NCI-H345 treated with DMSO at 0.1 percent for 48 hours (cell line): ENCODE measurements around the gene TNNI2.

Experiments used
- DNase-seq: peaks from one replicate; lab custom pipeline; 2025; ENCODE audit not compliant: unreplicated experiment; lab: John Stamatoyannopoulos, UW

TNNI2 gene

DNA sequence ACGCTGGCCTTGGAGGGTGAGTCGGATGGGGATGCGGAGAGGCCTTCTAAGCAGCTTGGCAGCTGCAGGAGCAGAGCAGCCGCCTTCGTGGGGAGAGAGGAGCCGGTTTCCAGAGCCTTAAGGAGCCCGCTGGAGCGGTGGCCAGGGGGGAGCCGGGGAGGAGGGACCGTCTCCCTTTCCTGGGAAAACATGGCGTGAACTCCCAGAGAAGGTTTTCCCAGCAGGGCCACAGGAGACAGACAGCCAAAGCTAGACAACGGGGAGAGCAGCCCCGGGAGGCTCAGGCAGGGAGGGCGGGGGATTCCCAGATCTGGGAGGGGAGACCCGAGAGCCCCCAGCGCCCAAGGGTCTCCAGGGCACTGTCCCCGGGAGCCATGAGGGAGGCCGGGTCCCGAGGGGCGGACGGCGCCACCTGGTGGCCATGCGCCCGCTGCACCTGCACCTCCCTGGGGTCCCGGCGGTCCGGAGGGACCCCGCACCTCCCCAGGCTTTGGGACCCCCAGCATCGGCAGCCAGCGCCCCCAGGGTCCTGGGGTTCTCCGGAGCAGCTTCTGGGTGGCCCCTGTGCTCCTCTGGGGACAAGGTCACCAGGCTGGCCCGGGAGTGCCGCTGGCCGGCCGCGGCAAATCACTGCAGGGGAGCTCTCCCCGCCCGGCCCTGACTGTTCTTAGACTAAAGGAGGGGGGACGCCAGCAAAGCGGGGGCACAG is 6.4 kb upstream of the TNNI2 start:
- DNase-seq = no peak

DNA sequence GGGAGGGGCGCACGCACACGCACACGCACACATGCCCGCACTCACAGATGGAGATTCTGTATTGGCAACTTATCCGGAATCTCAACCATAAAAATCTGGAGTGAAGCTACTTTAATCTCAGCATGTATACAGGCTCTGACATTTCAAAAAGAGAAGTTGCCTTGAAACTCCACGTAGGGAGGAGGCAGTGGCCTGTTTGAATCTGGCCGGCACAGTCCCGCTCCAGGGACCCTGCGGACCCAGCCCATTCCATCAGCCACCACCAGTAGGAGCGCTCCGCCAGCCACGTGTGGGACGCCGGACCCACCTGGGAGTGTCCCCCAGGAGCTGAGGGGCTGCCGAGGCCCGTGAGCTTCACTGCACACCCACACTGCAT is 5.9 kb upstream of the TNNI2 start:
- DNase-seq = no peak

- no peak for DNase-seq
These were observed 4.6 kb upstream of the TNNI2 start for GRCh38 chr11:1834062-1834610.

DNA sequence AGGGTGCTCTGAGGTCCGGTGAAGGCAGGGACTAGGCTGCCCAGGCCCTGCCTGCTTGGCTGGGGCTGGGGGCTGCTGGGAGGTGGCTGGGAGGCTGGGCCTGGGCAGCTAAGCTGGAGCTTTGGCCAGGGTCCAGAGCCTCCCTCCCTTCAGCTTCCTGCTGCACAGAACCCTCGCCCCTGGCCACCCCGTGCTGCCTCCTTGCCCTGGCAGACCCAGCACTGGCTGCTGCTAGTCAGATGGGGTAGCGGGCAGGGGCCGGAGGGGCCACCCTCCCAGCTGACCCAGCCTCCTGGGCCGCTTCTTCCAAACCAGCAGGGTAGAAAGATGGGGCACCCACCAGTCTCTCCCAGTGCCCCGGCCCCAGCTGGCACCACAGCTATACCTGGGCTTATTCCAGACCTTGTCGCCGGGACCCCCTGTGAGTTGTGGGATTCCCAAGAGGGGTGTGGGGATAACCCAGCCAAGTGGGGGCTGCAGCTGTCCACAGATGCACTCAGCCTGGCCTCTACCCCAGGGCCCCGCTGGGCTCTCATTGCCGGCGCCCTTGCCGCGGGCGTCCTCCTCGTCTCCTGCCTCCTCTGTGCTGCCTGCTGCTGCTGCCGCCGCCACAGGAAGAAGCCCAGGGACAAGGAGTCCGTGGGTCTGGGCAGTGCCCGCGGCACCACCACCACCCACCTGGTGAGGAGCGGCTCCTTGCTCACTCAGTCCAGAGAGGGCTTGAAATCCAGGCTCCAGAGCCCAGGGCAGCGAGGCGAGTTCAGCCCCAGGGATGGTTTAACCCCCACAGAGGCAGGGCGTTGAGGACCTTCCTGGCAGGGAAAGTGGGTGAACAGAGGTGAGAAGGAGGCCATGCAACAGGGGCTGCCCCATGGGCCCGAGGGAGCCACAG is 3.8 kb upstream of the TNNI2 start, which contains the start of gene SYT8:
Gene SYT8, plus strand, starts transcription at position 212 of the 892 bp plus-strand sequence. Its CDS starts 116 bp downstream, at position 328.
- no peak for DNase-seq

GRCh38 chr11:1835671-1836010 is 3.1 kb upstream of the TNNI2 start:
- DNase-seq = no peak

- DNase-seq = no peak
These were observed 2.5 kb upstream of the TNNI2 start for GRCh38 chr11:1836011-1836945.

DNA sequence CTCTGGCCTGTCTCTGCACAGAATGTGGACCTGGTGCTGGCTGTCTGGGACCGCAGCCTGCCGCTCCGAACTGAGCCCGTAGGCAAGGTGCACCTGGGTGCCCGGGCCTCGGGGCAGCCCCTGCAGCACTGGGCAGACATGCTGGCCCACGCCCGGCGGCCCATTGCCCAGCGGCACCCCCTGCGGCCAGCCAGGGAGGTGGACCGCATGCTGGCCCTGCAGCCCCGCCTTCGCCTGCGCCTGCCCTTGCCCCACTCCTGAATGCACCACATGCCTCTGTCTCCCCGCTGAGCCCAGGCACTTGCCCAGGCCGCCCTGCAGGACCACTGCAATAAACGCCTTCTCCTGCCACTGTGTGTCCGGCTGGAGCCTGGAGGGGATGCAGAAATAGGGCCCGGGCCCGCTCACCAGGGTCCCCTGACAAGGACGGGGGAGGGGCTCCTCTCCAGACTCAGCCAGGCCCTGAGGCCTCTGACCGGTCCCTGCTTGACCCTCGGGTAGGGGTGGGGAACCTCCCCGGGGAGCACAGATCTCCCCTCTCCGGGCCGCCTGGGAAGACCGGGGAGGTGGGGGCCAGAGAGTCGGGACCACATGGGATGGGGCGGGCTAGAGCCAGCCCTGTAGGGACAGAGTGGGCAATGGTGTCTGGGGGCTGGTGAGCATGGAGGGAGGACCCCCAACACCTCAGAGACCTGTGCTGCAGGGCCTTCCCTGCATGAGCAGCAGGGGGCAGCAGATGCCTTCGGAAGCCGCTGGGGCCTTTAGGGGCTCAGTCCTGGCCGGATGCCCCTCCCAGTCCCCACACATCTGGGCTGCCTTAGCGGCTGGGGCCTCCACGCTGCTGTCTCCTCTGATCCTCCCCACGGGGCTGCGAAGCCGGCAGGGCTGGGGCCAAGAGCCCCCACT is 1.4 kb upstream of the TNNI2 start:
- no peak for DNase-seq

DNA sequence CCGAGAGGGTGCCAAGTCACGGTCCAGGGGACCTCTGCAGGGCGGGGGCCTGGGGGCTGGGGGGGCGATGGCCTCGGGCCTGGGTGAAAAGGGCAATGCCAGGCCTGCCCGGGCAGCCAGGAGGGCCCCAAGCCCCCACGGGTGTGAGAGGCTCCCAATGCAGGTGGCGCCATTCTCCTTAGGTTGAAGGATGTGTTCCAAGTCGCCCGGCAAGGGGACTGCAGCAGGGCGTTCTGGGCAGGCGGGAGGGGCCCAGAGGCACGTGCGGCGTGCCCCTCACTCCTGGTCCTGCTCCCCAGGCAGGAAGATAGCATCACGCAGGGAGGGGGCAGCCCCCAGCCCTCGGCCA is 730 bp upstream of the TNNI2 start:
- no peak for DNase-seq

DNA sequence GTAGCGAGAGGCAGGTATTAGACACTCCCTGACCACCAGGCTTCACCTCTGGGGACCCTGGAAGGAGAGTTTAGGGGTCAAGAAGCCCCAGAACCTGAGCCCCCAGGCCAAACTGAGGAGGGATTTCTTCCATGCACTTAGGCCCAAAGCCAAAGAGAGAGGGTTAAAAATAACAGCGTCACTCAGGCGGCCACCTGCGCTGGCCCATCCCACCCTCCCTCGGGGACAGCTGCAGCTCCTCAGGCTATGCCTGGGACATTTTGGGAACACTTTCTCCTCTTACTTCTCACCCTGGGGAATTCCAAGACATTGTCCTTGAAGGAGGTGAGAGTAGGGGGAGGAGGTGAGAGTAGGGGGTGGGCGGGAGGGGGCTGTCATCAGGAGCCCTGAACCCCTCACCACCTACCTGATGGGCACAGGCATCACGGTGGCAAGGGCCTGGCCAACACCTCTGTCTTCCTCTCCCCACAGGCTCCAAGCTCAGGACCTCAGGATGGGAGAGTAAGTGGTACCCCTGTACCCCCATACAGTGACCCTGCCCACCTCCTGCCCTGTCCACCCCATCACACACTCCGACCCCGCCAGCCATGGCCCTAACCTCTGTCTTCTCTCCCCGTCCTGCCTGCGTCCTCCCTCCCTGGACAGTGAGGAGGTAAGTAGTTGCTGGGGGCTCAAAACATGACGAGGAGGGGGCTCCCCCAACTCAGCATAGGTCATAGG is 583 bp downstream of the TNNI2 start:
- DNase-seq = no peak

GRCh38 chr11:1839924-1840779 is 1.4 kb downstream of the TNNI2 start:
- no peak for DNase-seq

DNA sequence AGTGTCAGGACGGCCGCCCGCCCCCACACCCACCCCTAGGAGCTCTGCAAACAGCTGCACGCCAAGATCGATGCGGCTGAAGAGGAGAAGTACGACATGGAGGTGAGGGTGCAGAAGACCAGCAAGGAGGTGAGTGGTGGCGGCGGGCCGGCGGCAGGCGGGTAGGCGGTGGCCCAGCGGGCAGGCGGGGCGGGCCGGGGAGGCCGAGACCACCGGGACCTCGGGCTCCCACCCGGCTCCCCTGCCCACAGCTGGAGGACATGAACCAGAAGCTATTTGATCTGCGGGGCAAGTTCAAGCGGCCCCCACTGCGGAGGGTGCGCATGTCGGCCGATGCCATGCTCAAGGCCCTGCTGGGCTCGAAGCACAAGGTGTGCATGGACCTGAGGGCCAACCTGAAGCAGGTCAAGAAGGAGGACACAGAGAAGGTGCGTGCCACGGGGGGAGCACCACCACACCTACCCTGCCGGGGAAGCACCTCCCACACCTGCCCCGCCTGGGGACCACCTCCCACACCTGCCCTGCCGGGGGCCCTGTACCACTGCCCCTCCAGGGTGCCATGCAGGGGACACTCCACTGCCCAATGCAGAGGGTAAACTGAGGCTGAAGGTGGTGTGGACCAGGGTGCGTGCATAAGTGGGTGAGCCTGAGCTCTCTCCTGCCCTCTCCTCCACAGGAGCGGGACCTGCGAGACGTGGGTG is 2.1 kb downstream of the TNNI2 start:
- DNase-seq = no peak

GRCh38 chr11:1841511-1842148 is 2.8 kb downstream of the TNNI2 start:
- no peak for DNase-seq

DNA sequence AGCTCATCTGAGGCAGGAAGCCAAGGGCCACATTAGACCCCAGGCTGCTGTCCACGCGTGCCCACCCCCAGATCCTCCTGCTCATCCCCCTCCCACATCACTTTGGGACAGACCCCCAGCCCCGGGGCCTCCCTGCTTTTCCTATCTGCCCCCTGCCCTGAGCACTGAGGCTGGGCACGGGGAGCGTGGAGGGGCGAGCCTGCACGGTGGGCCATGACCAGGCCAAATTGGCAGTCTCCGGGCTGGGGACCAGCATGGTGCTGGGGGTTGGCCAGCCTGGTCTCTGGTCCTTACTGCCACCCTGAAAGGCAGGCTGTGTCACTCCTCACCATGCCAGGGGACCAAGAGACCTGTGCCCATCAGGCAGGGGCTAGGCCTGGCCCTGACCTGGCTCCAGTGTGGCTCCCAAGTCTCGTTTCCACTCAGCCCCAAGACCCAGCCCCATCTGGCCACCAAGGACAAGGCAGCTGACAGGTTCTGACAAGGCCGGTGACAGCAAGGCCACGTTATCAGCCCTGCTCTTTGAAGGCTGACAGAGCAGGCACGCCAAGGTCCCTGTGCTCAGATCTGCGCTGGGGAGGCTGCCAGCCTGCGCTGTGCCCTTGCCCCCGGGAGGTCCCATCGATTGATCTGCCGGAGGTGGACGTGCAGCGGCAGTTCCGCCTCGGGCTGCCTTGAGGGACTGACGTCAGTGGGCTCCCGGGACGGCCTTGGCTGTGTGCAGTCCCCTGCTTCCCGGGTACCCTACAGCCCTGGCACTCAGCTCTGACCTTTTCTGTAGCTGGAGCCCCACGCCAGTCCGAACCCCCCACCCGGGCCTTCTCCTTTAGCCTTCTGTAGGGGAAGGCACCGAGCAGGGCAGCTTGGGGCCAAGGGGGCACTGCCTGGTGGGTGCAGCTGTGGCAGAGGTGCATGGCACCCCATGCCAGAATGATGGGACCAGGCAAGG is 3.6 kb downstream of the TNNI2 start:
- DNase-seq = no peak

GRCh38 chr11:1843098-1843473 is 4.3 kb downstream of the TNNI2 start:
- no peak for DNase-seq

GRCh38 chr11:1843796-1844195 is 5.0 kb downstream of the TNNI2 start:
- no peak for DNase-seq
